H1 (cell line): ENCODE data around the gene PPP4R4.

ENCODE experiments used
- CEBPB ChIP-seq: IDR thresholded peaks from 2 replicates; pipeline ENCODE4 v1.6.1; 2012; ENCODE audit warnings: low read depth, low read length
- EGR1 ChIP-seq: IDR thresholded peaks from 2 replicates; pipeline ENCODE4 v1.6.1; 2011; ENCODE audit warnings: low read depth, low read length, borderline replicate concordance
- EZH2 ChIP-seq: fragments of 200-600 bp; sonication (generic); IDR thresholded peaks from 2 replicates; pipeline ENCODE4 v1.7.1; 2012; ENCODE audit warnings: low read depth, mild to moderate bottlenecking, moderate library complexity, low read length, inconsistent platforms; ENCODE audit not compliant: severe bottlenecking
- GABPA ChIP-seq: IDR thresholded peaks from 2 replicates; pipeline ENCODE4 v1.6.1; 2011; ENCODE audit warnings: mild to moderate bottlenecking, low read length, moderate library complexity, borderline replicate concordance; ENCODE audit not compliant: insufficient read depth
- HDAC2 ChIP-seq, 2 experiments: fragments of 300-600 bp in 1 of 2; sonication (generic) in 1 of 2; IDR thresholded peaks; 2 replicates each; pipeline ENCODE4 v1.6.1; 2011 to 2012; ENCODE audit warnings: low read depth in 2 of 2, low read length in 2 of 2, mild to moderate bottlenecking in 2 of 2, moderate library complexity in 2 of 2, borderline replicate concordance in 1 of 2, inconsistent platforms in 1 of 2
- MAFK ChIP-seq: IDR thresholded peaks from 2 replicates; pipeline ENCODE4 v1.6.1; 2012; ENCODE audit warnings: low read depth, mild to moderate bottlenecking, improper control_type of control experiment, low read length
- NRF1 ChIP-seq: IDR thresholded peaks from 2 replicates; pipeline ENCODE4 v1.6.1; 2011; ENCODE audit warnings: mild to moderate bottlenecking, low read depth, low read length, improper control_type of control experiment
- POLR2A ChIP-seq, 2 experiments: IDR thresholded peaks; 1 replicate in 1 of 2; 2 replicates in 1 of 2; pipeline ENCODE4 v1.6.1; 2011; ENCODE audit warnings: low read depth in 2 of 2, low read length in 2 of 2, mild to moderate bottlenecking in 2 of 2; ENCODE audit errors: control extremely low read depth in 1 of 2
- POLR2AphosphoS5 ChIP-seq: IDR thresholded peaks from 2 replicates; pipeline ENCODE4 v1.6.1; 2011; ENCODE audit warnings: low read depth, low read length
- TAF1 ChIP-seq: IDR thresholded peaks from 2 replicates; pipeline ENCODE4 v1.6.1; 2011; ENCODE audit warnings: mild to moderate bottlenecking, low read depth, low read length
- TF ChIP-seq, protein P1 (sequence below), 3 experiments: IDR thresholded peaks; 1 replicate in 2 of 3; 2 replicates in 1 of 3; pipeline versions ENCODE4 v1.5.1 to v1.6.1; 2011; ENCODE audit warnings: low read length in 3 of 3, mild to moderate bottlenecking in 3 of 3, inconsistent platforms in 2 of 3, low read depth in 1 of 3, moderate library complexity in 1 of 3; ENCODE audit not compliant: insufficient read depth in 1 of 3; ENCODE audit errors: control extremely low read depth in 1 of 3
- TF ChIP-seq, protein P2 (sequence below): IDR thresholded peaks from 2 replicates; pipeline ENCODE4 v1.6.1; 2012; ENCODE audit warnings: inconsistent platforms
- TF ChIP-seq, protein P3 (sequence below): IDR thresholded peaks from 2 replicates; pipeline ENCODE4 v1.6.1; 2011; ENCODE audit warnings: low read length, improper control_type of control experiment

DNA sequence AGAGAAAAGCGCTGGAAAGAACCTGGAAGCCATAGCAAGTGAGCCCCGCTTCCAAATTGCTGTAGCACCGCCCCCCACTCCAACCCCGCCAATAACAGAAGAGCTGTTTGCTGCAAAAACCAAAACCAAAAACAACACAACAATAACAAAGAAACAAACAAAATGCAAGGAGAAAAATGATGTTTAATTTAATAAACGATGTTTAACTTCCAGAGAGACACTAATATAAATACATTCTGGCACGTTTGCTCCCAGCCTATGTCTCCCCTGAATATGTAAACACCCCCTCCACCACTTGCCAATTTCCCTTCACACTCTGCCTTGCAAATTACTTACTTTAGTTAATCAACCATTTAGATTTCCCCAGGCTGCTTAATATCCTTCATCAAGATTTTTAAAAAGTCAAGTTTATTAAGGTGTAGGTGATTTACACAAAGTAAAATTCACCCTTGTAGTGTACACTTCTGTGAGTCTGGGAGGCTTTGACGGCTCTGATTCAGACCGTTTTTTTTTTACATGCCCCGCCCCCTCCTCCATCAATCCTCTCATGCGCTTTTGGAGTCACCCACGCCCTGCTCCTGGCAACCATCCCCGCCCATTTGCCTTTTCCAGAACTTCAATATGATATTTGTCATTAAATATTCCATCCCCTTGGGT lies 44.2 kb upstream of the PPP4R4 start:
- TF ChIP-seq, protein P1, sequence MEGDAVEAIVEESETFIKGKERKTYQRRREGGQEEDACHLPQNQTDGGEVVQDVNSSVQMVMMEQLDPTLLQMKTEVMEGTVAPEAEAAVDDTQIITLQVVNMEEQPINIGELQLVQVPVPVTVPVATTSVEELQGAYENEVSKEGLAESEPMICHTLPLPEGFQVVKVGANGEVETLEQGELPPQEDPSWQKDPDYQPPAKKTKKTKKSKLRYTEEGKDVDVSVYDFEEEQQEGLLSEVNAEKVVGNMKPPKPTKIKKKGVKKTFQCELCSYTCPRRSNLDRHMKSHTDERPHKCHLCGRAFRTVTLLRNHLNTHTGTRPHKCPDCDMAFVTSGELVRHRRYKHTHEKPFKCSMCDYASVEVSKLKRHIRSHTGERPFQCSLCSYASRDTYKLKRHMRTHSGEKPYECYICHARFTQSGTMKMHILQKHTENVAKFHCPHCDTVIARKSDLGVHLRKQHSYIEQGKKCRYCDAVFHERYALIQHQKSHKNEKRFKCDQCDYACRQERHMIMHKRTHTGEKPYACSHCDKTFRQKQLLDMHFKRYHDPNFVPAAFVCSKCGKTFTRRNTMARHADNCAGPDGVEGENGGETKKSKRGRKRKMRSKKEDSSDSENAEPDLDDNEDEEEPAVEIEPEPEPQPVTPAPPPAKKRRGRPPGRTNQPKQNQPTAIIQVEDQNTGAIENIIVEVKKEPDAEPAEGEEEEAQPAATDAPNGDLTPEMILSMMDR (IDR thresholded peaks at IDR 0.05; ENCODE audit: control extremely low read depth in 1 of 3, insufficient read depth in 1 of 3, low read depth in 1 of 3, low read length in 3 of 3): no peak
- TF ChIP-seq EZH2 (no peak), NRF1 (no peak), POLR2AphosphoS5 (no peak), HDAC2 (IDR thresholded peaks at IDR 0.05; ENCODE audit: borderline replicate concordance in 1 of 2, low read depth in 2 of 2, low read length in 2 of 2) (no peak), GABPA (no peak), CEBPB (no peak), EGR1 (no peak), MAFK (no peak), TAF1 (peak; percentile 9; the same call in 1 of the 2 replicates), POLR2A (IDR thresholded peaks at IDR 0.05; ENCODE audit: control extremely low read depth in 1 of 2, low read depth in 2 of 2, low read length in 2 of 2) (no peak)
- TF ChIP-seq, protein P2, sequence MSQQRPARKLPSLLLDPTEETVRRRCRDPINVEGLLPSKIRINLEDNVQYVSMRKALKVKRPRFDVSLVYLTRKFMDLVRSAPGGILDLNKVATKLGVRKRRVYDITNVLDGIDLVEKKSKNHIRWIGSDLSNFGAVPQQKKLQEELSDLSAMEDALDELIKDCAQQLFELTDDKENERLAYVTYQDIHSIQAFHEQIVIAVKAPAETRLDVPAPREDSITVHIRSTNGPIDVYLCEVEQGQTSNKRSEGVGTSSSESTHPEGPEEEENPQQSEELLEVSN: no peak
- TF ChIP-seq, protein P3, sequence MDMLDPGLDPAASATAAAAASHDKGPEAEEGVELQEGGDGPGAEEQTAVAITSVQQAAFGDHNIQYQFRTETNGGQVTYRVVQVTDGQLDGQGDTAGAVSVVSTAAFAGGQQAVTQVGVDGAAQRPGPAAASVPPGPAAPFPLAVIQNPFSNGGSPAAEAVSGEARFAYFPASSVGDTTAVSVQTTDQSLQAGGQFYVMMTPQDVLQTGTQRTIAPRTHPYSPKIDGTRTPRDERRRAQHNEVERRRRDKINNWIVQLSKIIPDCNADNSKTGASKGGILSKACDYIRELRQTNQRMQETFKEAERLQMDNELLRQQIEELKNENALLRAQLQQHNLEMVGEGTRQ: no peak
